Measurements from ENCODE around the gene FBLN2.
"Not testable (repeated sequence)": the region's sequence is repeated elsewhere in the genome, so short reads cannot be mapped to it uniquely, and the experiment has no call there.

FBLN2 gene

GRCh38 chr3:13513913-13514517 is 34.9 kb upstream of the FBLN2 start:
- DNase-seq (ENCODE audit: low spot score) = no peak

DNA sequence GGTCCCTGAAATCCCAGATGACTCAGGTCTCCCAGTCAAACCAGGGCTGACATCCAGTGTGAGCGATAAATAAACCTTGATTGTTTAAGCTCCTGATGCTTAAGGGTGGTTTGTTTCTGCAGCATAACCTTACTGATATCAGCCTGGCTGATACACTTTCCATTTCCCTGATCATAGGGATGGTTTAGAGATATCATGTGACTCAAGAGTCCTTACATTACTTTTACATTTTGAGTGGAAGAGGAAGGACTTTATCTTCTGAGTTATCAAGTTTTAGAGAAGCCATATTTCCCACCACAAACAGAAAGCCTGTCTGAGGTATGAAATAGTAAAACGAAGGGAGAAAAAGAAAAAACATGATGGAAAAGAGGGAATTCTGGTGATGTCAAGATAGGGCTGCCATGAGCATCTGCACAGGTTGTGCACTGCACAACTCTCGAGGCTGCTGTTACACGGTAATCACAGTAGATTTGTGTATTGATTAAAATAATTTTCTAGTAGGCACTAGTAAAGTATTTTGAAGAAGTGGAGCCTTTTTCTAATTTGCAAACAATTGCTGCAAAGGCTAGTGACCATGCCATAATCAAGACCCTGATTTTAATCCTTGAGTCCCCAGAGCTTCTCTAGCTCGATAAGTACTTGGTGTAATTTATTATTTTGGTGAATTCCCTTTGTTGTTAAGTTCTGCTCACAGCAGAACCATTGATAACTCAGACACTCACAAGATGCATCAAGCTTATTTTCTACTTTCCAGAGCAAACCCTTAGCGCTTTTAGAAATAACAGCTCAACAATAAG is 34.1 kb upstream of the FBLN2 start:
- DNase-seq (ENCODE audit: low spot score) = no peak

DNA sequence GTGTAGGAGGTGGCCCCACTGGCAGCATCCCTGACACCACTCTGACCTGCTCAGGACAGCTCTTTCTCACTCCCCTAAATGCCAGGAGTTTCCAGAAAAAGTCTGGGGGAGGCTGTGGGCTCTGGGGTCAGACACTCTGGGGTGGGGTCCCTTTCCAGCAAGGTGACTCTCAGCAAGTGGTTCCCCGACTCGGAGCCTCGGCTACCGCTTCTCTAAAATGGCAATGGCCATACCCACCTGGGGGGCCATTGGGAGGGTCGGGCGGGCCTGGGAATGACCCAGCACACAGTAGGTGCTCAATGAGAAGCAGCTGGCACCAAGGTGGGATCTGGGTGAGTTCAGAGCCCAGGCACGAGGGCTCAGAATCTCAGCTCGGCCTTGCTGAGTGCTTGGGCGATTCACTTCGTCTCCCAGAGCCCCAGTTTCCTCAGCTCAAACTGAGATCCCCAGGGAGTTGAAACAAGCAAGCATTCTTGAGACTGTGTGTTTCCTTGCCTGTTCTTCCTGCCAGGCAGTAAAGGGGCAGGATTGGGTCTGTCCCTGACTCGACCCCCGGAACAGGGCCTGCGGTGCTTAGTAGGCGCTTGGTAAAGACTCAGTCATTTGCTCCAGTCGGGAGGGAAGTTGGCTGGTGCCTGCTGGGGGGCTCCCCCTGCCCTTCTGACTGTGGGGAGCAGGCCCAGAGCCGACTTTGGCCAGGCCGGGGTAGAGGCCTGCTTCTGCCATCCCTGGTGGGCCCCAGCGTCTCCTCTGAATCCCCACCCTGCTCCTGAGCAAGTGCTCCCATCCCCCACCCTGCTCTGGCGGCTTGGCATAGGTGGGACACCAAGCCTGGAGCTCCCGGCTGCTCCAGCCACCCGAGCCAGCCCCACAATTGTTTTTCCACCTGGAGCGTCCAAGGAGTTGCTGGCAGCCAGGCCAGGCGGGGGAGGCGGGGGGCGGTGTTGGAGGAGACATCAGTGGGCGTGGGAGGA is 32.9 kb upstream of the FBLN2 start:
- DNase-seq (ENCODE audit: low spot score) = no peak

GRCh38 chr3:13516760-13517135 is 32.2 kb upstream of the FBLN2 start:
- DNase-seq (ENCODE audit: low spot score) = no peak

DNA sequence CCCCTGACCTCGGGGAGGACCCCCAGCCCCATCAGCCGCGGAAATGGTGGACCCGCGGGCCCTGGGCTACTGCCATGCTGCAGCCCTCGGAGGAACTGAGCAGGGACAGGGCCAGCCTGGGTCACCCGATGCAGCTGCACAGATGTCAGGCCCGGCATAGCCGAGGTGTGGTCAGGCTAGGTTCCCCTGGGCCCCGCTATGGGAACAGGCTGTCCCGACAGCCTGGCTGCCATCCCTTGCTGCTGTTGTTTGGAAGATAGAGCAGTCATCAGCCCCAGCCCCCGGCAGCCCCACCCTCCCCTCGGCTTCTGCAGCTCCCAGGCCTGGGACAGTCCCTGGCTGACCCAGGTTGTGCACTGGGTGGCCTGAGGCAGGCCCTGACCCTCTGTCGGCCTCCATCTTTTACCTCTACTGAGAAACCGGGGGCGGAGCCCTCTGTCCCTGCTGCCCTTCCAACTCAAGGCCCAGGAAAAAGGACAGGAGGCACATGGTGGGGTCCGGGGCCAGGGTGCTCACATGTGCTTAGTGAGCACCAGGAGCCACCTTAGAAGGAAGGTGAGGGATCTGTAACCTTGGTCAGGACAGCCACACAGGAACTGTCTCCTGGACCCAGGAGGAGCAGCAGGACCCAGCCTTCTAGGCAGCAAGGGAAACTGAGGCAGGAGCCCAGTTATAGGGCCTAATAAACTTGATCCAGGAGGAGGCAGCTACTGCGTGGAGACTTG is 31.5 kb upstream of the FBLN2 start:
- no peak for DNase-seq (ENCODE audit: low spot score)

DNA sequence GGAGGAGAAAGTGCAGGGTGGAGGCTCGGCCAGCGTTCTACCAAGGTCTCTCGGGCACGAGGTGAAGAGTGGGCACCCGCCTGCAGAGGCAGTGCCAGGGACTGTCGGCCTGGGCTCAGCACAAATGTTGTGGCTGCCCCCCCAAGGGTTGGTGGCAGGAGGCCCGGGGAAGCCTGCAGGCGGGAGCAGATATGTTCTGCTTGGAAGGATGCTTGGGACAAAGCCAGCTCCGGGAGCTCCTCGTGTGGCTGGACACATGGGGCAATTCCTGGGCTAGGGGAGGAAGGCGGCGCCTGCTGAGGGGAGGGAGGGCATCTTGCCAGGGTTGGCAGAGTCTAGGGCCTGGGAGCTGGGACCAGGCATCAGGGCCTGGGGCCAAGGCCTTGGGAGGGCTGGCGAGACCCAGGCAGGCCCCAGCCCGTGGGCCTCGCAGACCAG is 30.4 kb upstream of the FBLN2 start:
- no peak for DNase-seq (ENCODE audit: low spot score)

DNA sequence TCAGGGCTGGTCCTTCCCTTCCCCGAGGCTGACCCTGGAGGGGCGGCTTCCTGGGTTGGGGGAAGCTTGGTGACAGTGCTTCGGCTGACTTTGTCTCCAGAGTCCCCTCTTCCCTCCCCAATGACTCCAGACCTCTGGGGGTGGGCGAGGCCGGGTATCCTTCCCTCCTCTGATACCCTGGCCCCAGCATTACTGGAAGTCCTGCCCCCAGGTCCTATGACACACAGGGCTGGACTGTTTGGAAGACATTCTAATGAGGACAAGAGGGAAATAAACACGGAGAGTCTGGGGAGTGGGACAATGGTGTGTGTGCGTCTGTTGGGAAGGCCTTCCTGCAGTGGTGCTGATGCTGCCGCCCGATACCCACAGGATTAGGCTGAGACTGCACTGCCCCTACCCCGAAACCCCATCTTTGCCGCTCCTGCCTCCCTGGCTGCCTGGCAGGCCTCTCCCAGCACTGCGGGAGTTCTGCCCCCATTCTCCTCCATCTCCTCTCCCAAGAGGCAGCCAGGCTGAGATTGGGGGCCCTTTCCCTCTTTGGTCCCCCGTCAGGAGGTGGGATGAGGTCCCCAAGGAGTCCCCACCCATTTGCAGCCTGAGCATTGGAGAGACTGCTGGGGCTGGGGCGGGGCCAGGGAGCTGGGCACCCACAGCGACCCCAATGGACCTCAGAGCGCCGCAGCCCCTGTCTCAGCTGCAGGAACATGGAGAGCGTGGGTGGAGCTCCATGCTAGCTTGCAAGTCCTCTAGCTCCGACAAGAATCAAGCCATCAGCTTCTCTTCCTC is 29.7 kb upstream of the FBLN2 start:
- DNase-seq (ENCODE audit: low spot score) = no peak

DNA sequence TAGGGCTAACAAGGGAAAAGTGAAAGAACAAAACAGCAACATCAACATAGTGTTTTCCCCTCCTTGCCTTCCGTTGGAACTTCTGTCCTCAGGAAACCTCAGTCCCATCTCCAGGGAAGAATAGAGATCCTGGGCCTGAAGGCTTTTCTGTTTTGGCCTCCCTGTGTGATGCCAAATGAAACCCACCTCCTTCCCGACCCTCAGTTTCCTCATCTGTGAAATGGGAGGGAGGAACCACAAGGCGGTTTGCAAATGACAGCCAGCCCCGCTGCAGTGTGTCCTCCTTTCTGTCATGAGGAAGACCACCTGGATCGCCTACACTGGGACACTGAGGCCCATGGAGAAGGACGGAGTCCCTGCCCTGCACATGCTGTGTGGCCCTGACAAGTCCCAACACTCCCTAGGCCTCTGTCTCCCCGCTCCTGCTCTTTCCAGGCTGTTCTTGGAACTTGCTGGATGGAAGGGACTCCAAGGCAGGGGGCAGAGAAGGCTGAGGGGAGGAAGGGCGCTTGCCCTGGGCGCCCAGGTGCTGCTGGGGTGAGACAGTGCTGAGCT is 28.5 kb upstream of the FBLN2 start:
- no peak for DNase-seq (ENCODE audit: low spot score)

DNA sequence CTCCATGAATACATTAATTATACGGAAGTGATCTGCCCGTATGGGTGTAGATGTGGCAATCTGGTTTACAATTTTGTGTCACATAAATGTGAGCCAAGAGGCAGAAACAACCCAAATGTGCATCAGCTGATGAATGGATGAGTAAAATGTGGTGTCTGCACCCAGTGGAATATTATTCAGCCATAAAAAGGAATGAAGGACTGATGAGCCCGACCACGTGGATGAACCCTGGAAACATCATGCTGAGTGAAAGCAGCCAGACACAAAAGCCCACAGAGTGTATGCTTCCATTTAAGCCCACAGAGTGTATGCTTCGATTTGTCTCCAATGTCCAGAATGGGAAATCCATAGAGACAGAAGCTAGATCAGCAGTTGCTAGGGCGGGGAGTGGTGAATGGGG is 27.6 kb upstream of the FBLN2 start:
- DNase-seq (ENCODE audit: low spot score) = no peak

- DNase-seq (ENCODE audit: low spot score) = not testable (repeated sequence)
These were observed 27.2 kb upstream of the FBLN2 start for GRCh38 chr3:13521749-13522148.

DNA sequence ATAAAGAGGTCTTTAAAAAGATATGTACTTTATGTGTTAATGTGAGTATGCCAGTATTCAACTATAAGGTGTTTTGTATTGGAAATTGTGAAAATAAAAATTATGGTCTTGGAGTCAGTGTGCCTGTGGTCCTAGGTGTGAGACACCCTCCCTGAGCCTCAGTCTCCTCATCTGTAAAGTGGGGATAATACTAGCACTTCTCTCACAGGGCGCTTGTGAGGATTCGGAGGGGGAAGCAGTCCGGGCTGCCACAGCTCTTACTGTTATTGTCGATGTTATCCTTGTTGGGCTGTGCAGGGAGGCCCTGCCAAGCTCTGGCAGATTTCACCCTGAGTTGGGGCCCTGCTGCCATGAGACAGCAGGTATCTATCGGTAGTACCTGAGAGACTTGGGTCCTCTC is 26.7 kb upstream of the FBLN2 start:
- no peak for DNase-seq (ENCODE audit: low spot score)

GRCh38 chr3:13524979-13525669 is 23.8 kb upstream of the FBLN2 start:
- no peak for DNase-seq (ENCODE audit: low spot score)

GRCh38 chr3:13525827-13526625 is 22.9 kb upstream of the FBLN2 start:
- DNase-seq (ENCODE audit: low spot score) = no peak

DNA sequence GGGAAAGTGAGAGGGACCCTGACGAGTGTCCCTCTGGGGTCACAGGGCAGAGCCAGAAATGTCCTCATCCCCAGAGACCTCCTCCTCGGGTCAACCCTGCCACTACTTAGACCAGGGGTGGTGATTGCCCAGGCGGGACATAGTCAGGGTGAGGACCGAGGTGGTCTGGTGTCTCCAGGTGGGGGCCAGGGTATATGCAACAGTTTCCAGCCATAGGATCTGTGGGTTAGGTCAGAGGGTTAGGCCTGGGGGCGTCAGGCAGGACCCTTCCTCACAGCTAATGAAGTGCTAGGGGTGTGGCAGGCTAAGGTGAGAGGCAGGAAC is 22.3 kb upstream of the FBLN2 start:
- no peak for DNase-seq (ENCODE audit: low spot score)

- DNase-seq (ENCODE audit: low spot score) = peak; percentile 70
These were observed 20.6 kb upstream of the FBLN2 start for GRCh38 chr3:13528217-13528867.

- no peak for DNase-seq (ENCODE audit: low spot score)
These were observed 19.5 kb upstream of the FBLN2 start for GRCh38 chr3:13529196-13530112.

GRCh38 chr3:13530241-13531009 is 18.5 kb upstream of the FBLN2 start:
- no peak for DNase-seq (ENCODE audit: low spot score)
